Skeletal muscle satellite cell (primary cell): ENCODE measurements around the gene TMEM86A.

Experiments used
- H3K27me3 ChIP-seq: 2 replicates; pipeline ENCODE4 v1.7.0; 2013; ENCODE audit warnings: low read length; ENCODE audit not compliant: control insufficient read depth, insufficient read depth
- H3K36me3 ChIP-seq: 2 replicates; pipeline ENCODE4 v1.7.0; 2013; ENCODE audit warnings: mild to moderate bottlenecking, control low read depth, low read length; ENCODE audit not compliant: insufficient read depth
- H3K4me1 ChIP-seq: 2 replicates; pipeline ENCODE4 v1.7.0; 2013; ENCODE audit warnings: low read length; ENCODE audit not compliant: control insufficient read depth, insufficient read depth
- H3K4me2 ChIP-seq: 2 replicates; pipeline ENCODE4 v1.7.0; 2013; ENCODE audit warnings: mild to moderate bottlenecking, low read length
- H3K4me3 ChIP-seq: 2 replicates; pipeline ENCODE4 v1.7.0; 2013; ENCODE audit warnings: low read length
- H3K9ac ChIP-seq: 2 replicates; pipeline ENCODE4 v1.7.0; 2013; ENCODE audit warnings: mild to moderate bottlenecking, low read depth, low read length, moderate library complexity
- H3K9me3 ChIP-seq: replicated peaks from 2 replicates; pipeline ENCODE4 v1.7.0; 2013; ENCODE audit warnings: mild to moderate bottlenecking, control low read depth, low read length

Gene TMEM86A

DNA sequence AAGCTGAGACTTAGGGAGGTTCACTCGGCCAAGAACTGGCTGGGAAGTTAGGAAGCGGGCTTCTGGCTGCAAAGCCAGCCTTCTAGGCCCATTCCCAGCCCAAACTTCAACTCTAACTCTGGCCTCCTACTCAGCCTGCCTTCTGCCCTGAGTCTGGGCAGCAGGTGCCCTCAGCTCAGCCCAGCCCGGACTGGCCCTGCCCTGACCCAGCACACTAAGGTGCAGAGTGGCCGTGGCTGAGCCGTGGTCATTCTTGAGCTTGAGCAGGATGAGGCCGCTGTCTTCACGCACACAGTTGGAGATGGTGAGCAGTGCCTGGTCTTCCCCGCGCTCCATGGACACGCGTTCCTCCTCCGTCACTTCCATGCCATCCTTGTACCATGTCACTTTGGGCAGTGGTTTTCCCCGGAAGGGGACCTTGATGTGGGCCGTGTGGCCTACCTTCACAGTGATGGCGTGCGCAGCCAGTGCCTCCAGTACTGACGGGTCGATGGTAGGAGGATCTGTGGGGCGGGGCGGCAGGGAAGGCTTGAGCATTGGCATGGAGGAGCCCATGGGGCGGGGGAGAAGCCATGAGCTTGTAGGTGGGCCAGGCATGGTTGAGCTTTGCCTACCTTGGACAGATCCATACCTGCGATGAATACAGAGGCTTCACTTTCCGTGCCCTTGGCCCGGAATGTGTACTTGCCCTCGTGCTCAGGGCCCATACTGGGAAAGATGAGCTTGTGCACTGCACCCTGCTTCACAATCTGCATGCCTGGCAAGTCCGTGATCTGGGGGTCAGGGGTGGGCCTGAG is 15.3 kb downstream of the TMEM86A start:
- Histone ChIP-seq H3K9ac (no peak overlapping the region), H3K4me2 (no peak overlapping the region), H3K36me3 (no peaks in the 10 kb centered on the region), H3K4me3 (no peak overlapping the region), H3K27me3 (peaks cover 73% of the 10 kb centered on the region), H3K9me3 (no peaks in the 10 kb centered on the region), H3K4me1 (no peaks in the 10 kb centered on the region)

DNA sequence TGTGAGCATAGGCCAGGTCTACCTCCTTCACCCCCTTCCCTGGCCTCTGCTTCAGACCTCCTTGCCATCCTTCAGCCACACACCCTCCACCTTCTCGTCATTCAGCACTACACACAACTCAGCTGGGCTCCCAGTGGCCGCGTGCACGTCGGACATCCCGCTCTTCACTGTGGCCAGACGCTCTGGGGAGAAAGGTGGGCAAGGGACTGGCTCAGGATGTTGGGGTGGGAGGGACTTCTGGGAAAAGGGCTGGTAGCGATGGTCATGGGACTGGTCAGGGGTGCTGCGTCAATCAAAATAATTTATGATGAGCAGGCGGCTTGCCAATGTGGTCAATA is 15.8 kb downstream of the TMEM86A start:
- no peak overlapping the region for H3K9ac ChIP-seq
- no peak overlapping the region for H3K4me3 ChIP-seq
- H3K9me3 ChIP-seq, result no peaks in the 10 kb centered on the region
- H3K4me2 ChIP-seq, result no peak overlapping the region
- H3K36me3 ChIP-seq, result no peaks in the 10 kb centered on the region
- no peaks in the 10 kb centered on the region for H3K4me1 ChIP-seq
- peaks cover 69% of the 10 kb centered on the region for H3K27me3 ChIP-seq

GRCh38 chr11:18715476-18715875 is 16.9 kb downstream of the TMEM86A start:
- H3K4me3 ChIP-seq, result no peak overlapping the region
- no peaks in the 10 kb centered on the region for H3K36me3 ChIP-seq
- no peaks in the 10 kb centered on the region for H3K4me1 ChIP-seq
- peaks cover 58% of the 10 kb centered on the region for H3K27me3 ChIP-seq
- H3K4me2 ChIP-seq, result no peak overlapping the region
- H3K9ac ChIP-seq, result no peak overlapping the region
- H3K9me3 ChIP-seq, result no peaks in the 10 kb centered on the region

- H3K27me3 ChIP-seq, result peaks cover 50% of the 10 kb centered on the region
- no peaks in the 10 kb centered on the region for H3K36me3 ChIP-seq
- peak overlapping the region; percentile 91 for H3K4me2 ChIP-seq
- peaks cover 14% of the 10 kb centered on the region for H3K4me1 ChIP-seq
- H3K4me3 ChIP-seq, result no peak overlapping the region
- H3K9ac ChIP-seq, result no peak overlapping the region
- no peaks in the 10 kb centered on the region for H3K9me3 ChIP-seq
These were observed 21.7 kb downstream of the TMEM86A start for GRCh38 chr11:18720091-18720807.

DNA sequence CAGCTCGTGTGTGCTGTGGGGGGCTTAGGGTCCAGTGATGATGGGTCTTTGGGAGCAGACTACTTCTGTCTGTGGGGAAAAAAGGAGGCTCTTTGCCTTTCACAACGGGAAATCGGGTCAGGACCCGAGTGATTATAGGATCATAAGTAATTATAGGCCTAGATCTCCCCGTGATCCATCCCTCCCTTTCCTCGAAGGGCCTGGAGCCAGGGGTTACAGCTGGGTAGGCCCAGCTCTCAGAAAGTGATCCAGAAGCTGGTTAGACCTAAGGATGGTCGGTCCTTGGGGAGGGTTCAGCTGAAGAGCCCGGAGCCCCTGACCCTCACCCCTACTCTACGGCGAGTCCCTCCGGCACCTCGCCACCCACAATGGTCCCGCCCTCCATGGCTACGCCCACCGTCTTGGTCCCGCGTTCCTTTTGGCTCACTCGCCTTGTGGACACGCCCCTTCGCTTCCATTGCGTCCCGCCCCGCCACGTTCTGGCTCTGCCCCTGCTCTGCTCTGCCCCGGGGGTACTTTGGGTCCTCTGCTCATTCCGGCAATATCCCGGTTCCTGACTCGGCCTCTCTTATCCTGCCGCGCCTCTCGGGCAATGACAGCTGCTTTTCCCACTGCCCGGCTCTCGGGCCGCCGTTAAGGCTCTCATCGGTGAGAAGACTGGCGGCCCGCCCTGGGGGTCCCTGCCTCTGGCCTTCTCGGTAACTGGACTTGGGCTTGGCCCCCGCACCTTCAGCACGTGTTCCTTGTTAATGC is 22.4 kb downstream of the TMEM86A start:
- H3K4me3 ChIP-seq, result peak overlapping the region; percentile 67
- peak overlapping the region; percentile 91 for H3K4me2 ChIP-seq
- H3K9me3 ChIP-seq, result no peaks in the 10 kb centered on the region
- H3K36me3 ChIP-seq, result no peaks in the 10 kb centered on the region
- H3K4me1 ChIP-seq, result peaks cover 14% of the 10 kb centered on the region
- peak overlapping the region; percentile 43 for H3K9ac ChIP-seq
- peaks cover 53% of the 10 kb centered on the region for H3K27me3 ChIP-seq

GRCh38 chr11:18721561-18722292 is 23.1 kb downstream of the TMEM86A start:
- peak overlapping the region; percentile 91 for H3K4me2 ChIP-seq
- peak overlapping the region; percentile 43 for H3K9ac ChIP-seq

DNA sequence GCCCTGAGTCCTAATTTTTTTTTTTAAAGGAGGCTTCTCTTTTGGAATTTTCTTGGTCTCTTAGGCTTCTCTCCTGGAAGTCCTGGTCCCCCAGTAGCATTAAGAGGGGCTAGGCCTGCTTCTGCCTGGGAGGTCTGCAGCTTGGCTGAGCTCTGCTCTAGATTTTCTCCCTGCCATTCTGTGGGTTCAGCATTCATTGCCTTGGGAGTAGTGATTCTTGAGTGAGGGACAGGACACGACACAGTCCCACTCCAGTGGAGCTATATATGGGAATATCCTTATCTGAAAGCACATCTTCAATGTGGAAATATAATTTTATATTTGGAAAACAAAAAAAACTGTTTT is 23.7 kb downstream of the TMEM86A start:
- peaks cover 53% of the 10 kb centered on the region for H3K27me3 ChIP-seq
- no peak overlapping the region for H3K9ac ChIP-seq
- H3K4me1 ChIP-seq, result peaks cover 14% of the 10 kb centered on the region
- no peaks in the 10 kb centered on the region for H3K36me3 ChIP-seq
- H3K9me3 ChIP-seq, result no peaks in the 10 kb centered on the region
- no peak overlapping the region for H3K4me3 ChIP-seq
- peak overlapping the region; percentile 91 for H3K4me2 ChIP-seq

More at GRCh38 chr11:18721561-18722292, 23.1 kb downstream of the TMEM86A start:
- peaks cover 14% of the 10 kb centered on the region for H3K4me1 ChIP-seq
- H3K4me3 ChIP-seq, result peak overlapping the region; percentile 67
- peaks cover 54% of the 10 kb centered on the region for H3K27me3 ChIP-seq
- H3K9me3 ChIP-seq, result no peaks in the 10 kb centered on the region
- H3K36me3 ChIP-seq, result no peaks in the 10 kb centered on the region

DNA sequence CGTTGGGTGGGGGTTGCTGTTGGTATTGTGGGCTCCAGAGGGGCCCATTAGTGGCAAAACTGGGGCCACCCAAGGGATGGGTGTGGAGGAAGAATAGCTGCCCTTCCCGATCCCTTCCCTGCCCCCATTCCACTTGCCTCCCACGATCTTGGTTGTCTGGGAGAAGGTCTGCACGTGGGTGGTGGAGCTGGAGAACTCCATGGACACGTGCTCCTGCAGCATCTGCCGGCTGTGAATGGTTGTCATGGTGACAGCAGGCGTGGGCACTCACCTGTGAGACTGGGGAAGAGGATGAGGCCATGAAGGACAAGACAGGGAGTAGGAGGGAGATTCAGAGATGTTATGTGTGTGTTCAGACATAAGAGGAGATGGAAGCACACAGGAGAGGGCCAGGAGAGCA is 25.4 kb downstream of the TMEM86A start:
- Histone ChIP-seq H3K4me1 (peaks cover 14% of the 10 kb centered on the region), H3K4me3 (no peak overlapping the region), H3K36me3 (no peaks in the 10 kb centered on the region), H3K9ac (no peak overlapping the region), H3K9me3 (no peaks in the 10 kb centered on the region), H3K27me3 (peaks cover 40% of the 10 kb centered on the region), H3K4me2 (no peak overlapping the region)

DNA sequence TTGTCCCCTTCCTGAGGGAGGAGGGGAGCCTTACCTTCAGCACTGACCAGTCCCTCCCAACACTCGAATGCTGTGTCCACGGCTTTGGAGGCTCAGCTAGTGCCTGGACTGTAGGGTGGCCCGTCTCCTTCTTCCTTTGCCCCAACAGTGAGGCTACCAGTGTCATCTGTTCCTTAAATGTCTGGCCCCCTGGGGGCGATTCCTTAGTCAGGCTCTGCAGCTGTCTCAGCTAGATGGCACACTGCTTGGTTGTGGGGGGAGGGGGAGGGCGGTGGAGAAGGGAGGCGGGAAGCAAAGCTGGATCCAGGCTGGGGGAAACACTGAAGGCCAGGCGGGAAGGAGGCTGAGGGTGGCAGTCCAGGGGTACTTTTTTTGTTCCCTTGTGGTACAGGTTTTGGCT is 27.5 kb downstream of the TMEM86A start, which contains the start of gene IGSF22:
TSS of gene IGSF22 (minus strand) at position 149 of the 400 bp plus-strand sequence. CDS start 1,952 bp downstream, outside the sequence.
- no peaks in the 10 kb centered on the region for H3K36me3 ChIP-seq
- no peak within 1 kb of the TSS for H3K4me3 ChIP-seq
- no peaks in the 10 kb centered on the region for H3K9me3 ChIP-seq
- peaks cover 10% of the 10 kb centered on the region for H3K4me1 ChIP-seq
- H3K9ac ChIP-seq, result no peak within 1 kb of the TSS
- H3K4me2 ChIP-seq, result no peak within 1 kb of the TSS
- H3K27me3 ChIP-seq, result peaks cover 49% of the 10 kb centered on the region

- Histone ChIP-seq H3K9ac (no peak overlapping the region), H3K4me2 (no peak overlapping the region), H3K4me1 (no peaks in the 10 kb centered on the region), H3K4me3 (no peak overlapping the region), H3K27me3 (peaks cover 51% of the 10 kb centered on the region), H3K9me3 (no peaks in the 10 kb centered on the region), H3K36me3 (no peaks in the 10 kb centered on the region)
These were observed 29.1 kb downstream of the TMEM86A start for GRCh38 chr11:18727479-18728236.
